SK-N-SH (cell line): ENCODE measurements around the gene DSCAM. TPM values are rescaled to one million over a fixed set of nuclear protein-coding genes. Genes with fewer than 3 reads are reported as not detected.

Experiments used
- CTCF ChIA-PET: fragments of 300-600, 350-600 bp; formaldehyde crosslinking; extraction: SDS; loops from one replicate; lab custom pipeline; 2021; lab: Yijun Ruan, JAX
- POLR2A ChIA-PET: fragments of 350-600 bp; sonication (Branson Sonifier 250); formaldehyde crosslinking; extraction: SDS; loops from one replicate; lab custom pipeline; 2020; ENCODE audit warnings: antibody characterized with exemption, inconsistent platforms; lab: Yijun Ruan, JAX
- DNase-seq: peaks from one replicate; pipeline ENCODE4 v3.0.0; 2012
- H2AFZ ChIP-seq: fragments of 200-600 bp; sonication (generic); 2 replicates; pipeline ENCODE4 v1.8.1; 2016; ENCODE audit warnings: antibody characterized with exemption, mild to moderate bottlenecking, low read depth
- H3F3A ChIP-seq: fragments of 200-600 bp; sonication (generic); replicated peaks from 2 replicates; pipeline ENCODE3; 2016; ENCODE audit warnings: antibody characterized with exemption, mild to moderate bottlenecking; ENCODE audit not compliant: insufficient read depth
- H3K27ac ChIP-seq, 2 experiments: fragments of 200-500 bp in 1 of 2; fragments of 200-600 bp in 1 of 2; sonication (Bioruptor generic) in 1 of 2; sonication (generic), shearing (Covaris generic) in 1 of 2; 2 replicates each; pipeline versions ENCODE4 v1.5.1 to v1.6.1; 2014 to 2016; ENCODE audit warnings: low read depth in 2 of 2, inconsistent platforms in 1 of 2, low read length in 1 of 2, mild to moderate bottlenecking in 1 of 2, mixed read lengths in 1 of 2
- H3K27me3 ChIP-seq: fragments of 200-600 bp; sonication (generic), shearing (Covaris generic); 2 replicates; pipeline ENCODE4 v1.6.1; 2016; ENCODE audit warnings: mixed run types; ENCODE audit not compliant: insufficient read depth
- H3K36me3 ChIP-seq, 2 experiments: fragments of 200-500 bp in 1 of 2; fragments of 200-600 bp in 1 of 2; sonication (Bioruptor generic) in 1 of 2; sonication (generic) in 1 of 2; replicated peaks in 1 of 2; 2 replicates each; pipeline versions ENCODE3 to v1.5.1; 2014 to 2016; ENCODE audit warnings: low read length in 1 of 2, mild to moderate bottlenecking in 1 of 2; ENCODE audit not compliant: insufficient read depth in 2 of 2, control insufficient read depth in 1 of 2
- H3K4me1 ChIP-seq, 2 experiments: fragments of 200-500 bp in 1 of 2; fragments of 200-600 bp in 1 of 2; sonication (Bioruptor generic) in 1 of 2; sonication (generic), shearing (Covaris generic) in 1 of 2; 2 replicates each; pipeline versions ENCODE4 v1.5.1 to v1.6.1; 2014 to 2016; ENCODE audit warnings: low read depth in 1 of 2, low read length in 1 of 2, mixed run types in 1 of 2; ENCODE audit not compliant: insufficient read depth in 2 of 2, control insufficient read depth in 1 of 2
- H3K4me2 ChIP-seq: fragments of 200-600 bp; sonication (generic), shearing (Covaris generic); 2 replicates; pipeline ENCODE4 v1.6.1; 2017; ENCODE audit warnings: mixed run types
- H3K4me3 ChIP-seq, 2 experiments: fragments of 200-500 bp in 1 of 2; fragments of 200-600 bp in 1 of 2; sonication (Bioruptor generic) in 1 of 2; sonication (generic), shearing (Covaris generic) in 1 of 2; 2 replicates each; pipeline versions ENCODE4 v1.5.1 to v1.8.1; 2014 to 2016; ENCODE audit warnings: low read depth in 2 of 2, inconsistent platforms in 1 of 2, low read length in 1 of 2, mild to moderate bottlenecking in 1 of 2, mixed read lengths in 1 of 2, moderate library complexity in 1 of 2
- H3K79me2 ChIP-seq: fragments of 200-600 bp; sonication (generic); 2 replicates; pipeline ENCODE4 v1.8.1; 2017; ENCODE audit warnings: mild to moderate bottlenecking; ENCODE audit not compliant: insufficient read depth
- H3K9ac ChIP-seq: fragments of 200-600 bp; sonication (generic); 2 replicates; pipeline ENCODE4 v1.6.1; 2017; ENCODE audit warnings: mixed run types
- H3K9me2 ChIP-seq: fragments of 200-600 bp; sonication (generic); 2 replicates; pipeline ENCODE4 v1.6.1; 2017; ENCODE audit warnings: mixed run types
- H3K9me3 ChIP-seq: fragments of 200-600 bp; sonication (generic); 2 replicates; pipeline ENCODE4 v1.6.1; 2017; ENCODE audit warnings: mixed run types, mild to moderate bottlenecking, moderate library complexity
- H4K20me1 ChIP-seq: fragments of 200-600 bp; sonication (generic); 2 replicates; pipeline ENCODE4 v1.6.1; 2017; ENCODE audit warnings: mild to moderate bottlenecking, mixed run types; ENCODE audit not compliant: insufficient read depth
- CHD2 ChIP-seq: fragments of 150-350 bp; IDR thresholded peaks from 2 replicates; pipeline ENCODE4 v1.6.1; 2018; ENCODE audit warnings: low read length; ENCODE audit not compliant: partially characterized antibody
- ELF1 ChIP-seq: IDR thresholded peaks from 2 replicates; pipeline ENCODE4 v1.4.0; 2012
- EZH2phosphoT487 ChIP-seq: fragments of 200-600 bp; sonication (generic); IDR thresholded peaks from 2 replicates; pipeline ENCODE4 v1.6.1; 2017; ENCODE audit warnings: low read depth, mixed run types, mild to moderate bottlenecking, antibody characterized with exemption, moderate library complexity, borderline replicate concordance
- FOXJ3 ChIP-seq: sonication (generic); formaldehyde crosslinking; IDR thresholded peaks from 2 replicates; pipeline ENCODE4 v1.5.1; 2020; ENCODE audit warnings: mild to moderate bottlenecking, missing genetic modification reagents
- FOXM1 ChIP-seq: IDR thresholded peaks from 2 replicates; pipeline ENCODE4 v1.4.0; 2012; ENCODE audit warnings: low read depth, mild to moderate bottlenecking
- GABPA ChIP-seq: IDR thresholded peaks from 2 replicates; pipeline ENCODE4 v1.4.0; 2012; ENCODE audit warnings: low read depth, mild to moderate bottlenecking
- JUND ChIP-seq: IDR thresholded peaks from 2 replicates; pipeline ENCODE4 v1.4.0; 2012
- MEF2A ChIP-seq: IDR thresholded peaks from 2 replicates; pipeline ENCODE4 v1.4.0; 2012; ENCODE audit warnings: low read depth, borderline replicate concordance
- NFIC ChIP-seq: IDR thresholded peaks from 2 replicates; pipeline ENCODE4 v1.4.0; 2012; ENCODE audit warnings: borderline replicate concordance
- NRF1 ChIP-seq: IDR thresholded peaks from 2 replicates; pipeline ENCODE4 v1.6.1; 2012; ENCODE audit warnings: low read depth, mild to moderate bottlenecking, low read length
- RXRA ChIP-seq: IDR thresholded peaks from 2 replicates; pipeline ENCODE4 v1.4.0; 2012; ENCODE audit warnings: low read depth, mild to moderate bottlenecking, borderline replicate concordance
- USF2 ChIP-seq: fragments of 150-350 bp; IDR thresholded peaks from 2 replicates; pipeline ENCODE4 v1.6.1; 2017; ENCODE audit warnings: antibody characterized with exemption, low read length, low read depth, borderline replicate concordance
- YY1 ChIP-seq: IDR thresholded peaks from 2 replicates; pipeline ENCODE4 v1.4.0; 2012; ENCODE audit warnings: low read depth, mild to moderate bottlenecking
- ZBTB33 ChIP-seq: IDR thresholded peaks from 2 replicates; pipeline ENCODE4 v1.4.0; 2012; ENCODE audit warnings: low read depth, borderline replicate concordance
- WGBS: methylation state at CpG from one replicate; pipeline ENCODE4 v1.1.6; 2017; ENCODE audit warnings: low lambda C conversion rate; 5-methylcytosine and 5-hydroxymethylcytosine counted together
- polyA plus RNA-seq, 3 experiments: library from polyadenylated mRNA; depleted of rRNA; stranded (reverse); fragments of >200 nt; gene quantifications; 2 replicates each; pipeline ENCODE4 v1.2.3, GENCODE V29; 2012
- TF ChIP-seq, protein P1 (sequence below): IDR thresholded peaks from 2 replicates; pipeline ENCODE4 v1.4.0; 2012; ENCODE audit warnings: low read depth
- TF ChIP-seq, protein P2 (sequence below): IDR thresholded peaks from 2 replicates; pipeline ENCODE4; 2012

The DSCAM gene
- polyA plus RNA-seq, 1 of the 3 experiments (the other 2 are of a cell fraction), result not detected

- ChIA-PET POLR2A (no interaction called here), CTCF (interaction anchor here (0.9 to 4.6 kb wide), 4 partner anchors 9 to 324 kb away, joined by 3 to 25 read pairs (median 11); no protein-coding TSS in a partner anchor)
- WGBS, result 35% methylated on average over 7 of the region's 7 CpGs
- H3K79me2 ChIP-seq, result no peaks in the 10 kb centered on the region
- no peak overlapping the region for H3K9ac ChIP-seq
- H3F3A ChIP-seq, result no peaks in the 10 kb centered on the region
- no peaks in the 10 kb centered on the region for H3K36me3 ChIP-seq
- no peaks in the 10 kb centered on the region for H3K4me1 ChIP-seq
- H3K4me3 ChIP-seq, result no peak overlapping the region
- TF ChIP-seq GABPA, result no peak
- TF ChIP-seq, protein P1, sequence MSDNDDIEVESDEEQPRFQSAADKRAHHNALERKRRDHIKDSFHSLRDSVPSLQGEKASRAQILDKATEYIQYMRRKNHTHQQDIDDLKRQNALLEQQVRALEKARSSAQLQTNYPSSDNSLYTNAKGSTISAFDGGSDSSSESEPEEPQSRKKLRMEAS, result no peak
- DNase-seq, result no peak
- no peak overlapping the region for H3K4me2 ChIP-seq
- no peak overlapping the region for H3K27ac ChIP-seq
- no peaks in the 10 kb centered on the region for H3K9me2 ChIP-seq
- H2AFZ ChIP-seq, result no peak overlapping the region
- H3K27me3 ChIP-seq, result no peaks in the 10 kb centered on the region
- H4K20me1 ChIP-seq, result no peaks in the 10 kb centered on the region
- no peaks in the 10 kb centered on the region for H3K9me3 ChIP-seq
These were observed 691.4 kb downstream of the DSCAM start for GRCh38 chr21:40155563-40155962.

GRCh38 chr21:40153351-40153750 lies 693.6 kb downstream of the DSCAM start:
- H2AFZ ChIP-seq, result no peak overlapping the region
- CTCF ChIA-PET, result no interaction called here
- no peaks in the 10 kb centered on the region for H3K4me1 ChIP-seq
- no peak overlapping the region for H3K27ac ChIP-seq
- H3K9ac ChIP-seq, result no peak overlapping the region
- no peaks in the 10 kb centered on the region for H3K36me3 ChIP-seq
- TF ChIP-seq ZBTB33, result no peak
- TF ChIP-seq GABPA, result no peak
- no peak for TF ChIP-seq ELF1
- no peak for TF ChIP-seq NFIC
- no peak for TF ChIP-seq MEF2A
- no peak for TF ChIP-seq FOXM1
- TF ChIP-seq USF2, result no peak
- no peak for TF ChIP-seq CHD2
- no peak for TF ChIP-seq JUND
- no peak for TF ChIP-seq RXRA
- TF ChIP-seq YY1, result no peak
- no peak for TF ChIP-seq FOXJ3
- TF ChIP-seq EZH2phosphoT487, result no peak
- TF ChIP-seq NRF1, result no peak
- TF ChIP-seq, protein P2, sequence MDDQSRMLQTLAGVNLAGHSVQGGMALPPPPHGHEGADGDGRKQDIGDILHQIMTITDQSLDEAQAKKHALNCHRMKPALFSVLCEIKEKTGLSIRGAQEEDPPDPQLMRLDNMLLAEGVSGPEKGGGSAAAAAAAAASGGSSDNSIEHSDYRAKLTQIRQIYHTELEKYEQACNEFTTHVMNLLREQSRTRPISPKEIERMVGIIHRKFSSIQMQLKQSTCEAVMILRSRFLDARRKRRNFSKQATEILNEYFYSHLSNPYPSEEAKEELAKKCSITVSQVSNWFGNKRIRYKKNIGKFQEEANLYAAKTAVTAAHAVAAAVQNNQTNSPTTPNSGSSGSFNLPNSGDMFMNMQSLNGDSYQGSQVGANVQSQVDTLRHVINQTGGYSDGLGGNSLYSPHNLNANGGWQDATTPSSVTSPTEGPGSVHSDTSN, result no peak
- H3K79me2 ChIP-seq, result no peaks in the 10 kb centered on the region
- H3K4me2 ChIP-seq, result no peak overlapping the region
- no peak overlapping the region for H3K4me3 ChIP-seq
- no peaks in the 10 kb centered on the region for H3F3A ChIP-seq
- no peaks in the 10 kb centered on the region for H3K9me3 ChIP-seq
- POLR2A ChIA-PET, result no interaction called here
- WGBS, result 14% methylated on average over 3 of the region's 4 CpGs
- no peaks in the 10 kb centered on the region for H4K20me1 ChIP-seq
- no peaks in the 10 kb centered on the region for H3K9me2 ChIP-seq
- H3K27me3 ChIP-seq, result no peaks in the 10 kb centered on the region
- DNase-seq, result no peak
